Measurements from ENCODE around the gene C11orf86.
"Not testable (repeated sequence)": the region's sequence is repeated elsewhere in the genome, so short reads cannot be mapped to it uniquely, and the experiment has no call there.

C11orf86 gene

GRCh38 chr11:66967670-66968425, 7.3 kb upstream of the C11orf86 start:
- DNase-seq (ENCODE audit: low read depth), result no peak

- DNase-seq (ENCODE audit: low read depth), result no peak
Measured at GRCh38 chr11:66969584-66970225, 5.4 kb upstream of the C11orf86 start.

DNA sequence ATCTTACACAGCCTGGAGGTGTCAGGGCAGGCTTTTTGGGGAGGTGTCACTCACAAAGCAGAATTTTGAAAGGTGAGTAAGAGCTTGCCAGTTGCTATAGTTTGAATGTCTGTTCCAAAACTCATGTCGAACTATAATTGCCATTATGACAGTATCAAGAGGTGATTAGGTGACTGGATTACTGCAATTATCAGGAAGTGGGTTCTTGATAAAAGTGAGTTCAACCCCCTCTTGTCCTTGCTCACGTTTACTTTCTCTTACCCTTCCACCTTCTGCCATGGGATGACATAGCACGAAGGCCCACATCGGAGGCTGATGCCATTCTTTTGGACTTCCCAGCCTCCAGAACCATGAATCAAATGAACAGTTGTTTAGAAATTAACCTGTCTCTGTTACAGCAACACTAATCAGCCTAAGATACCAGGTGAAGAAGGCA, 4.7 kb upstream of the C11orf86 start:
- no peak for DNase-seq (ENCODE audit: low read depth)

DNA sequence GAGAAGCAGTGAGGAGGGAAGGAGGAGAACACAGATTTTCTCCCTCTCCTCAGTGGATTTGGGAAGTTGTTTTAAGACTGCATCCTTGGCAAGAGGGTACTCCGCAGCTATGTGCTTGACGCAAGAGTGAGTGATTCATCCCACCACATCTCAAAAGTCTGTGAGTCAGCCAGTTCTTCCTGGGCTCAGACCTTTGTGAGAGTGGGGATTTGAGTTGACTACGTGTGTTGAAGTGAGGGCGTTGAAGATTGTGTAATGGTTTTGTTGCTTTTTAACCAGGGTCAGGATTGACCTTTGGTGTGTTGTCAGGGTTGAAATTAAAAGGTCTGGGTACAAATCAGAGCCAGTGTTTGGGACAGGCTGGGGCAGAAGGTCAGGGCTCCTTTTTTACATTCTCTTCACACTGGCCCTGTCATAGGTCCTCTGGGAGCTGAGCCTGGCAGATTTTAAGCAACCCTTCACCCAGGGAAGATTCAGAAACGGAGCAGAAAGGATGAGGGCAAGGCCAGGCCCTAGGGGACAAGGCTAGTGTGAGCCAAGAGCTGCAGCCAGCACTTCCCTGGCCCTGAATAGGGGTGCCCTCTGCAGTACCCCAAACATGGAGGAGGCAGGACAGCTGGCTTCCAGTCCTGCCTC, 4.2 kb upstream of the C11orf86 start:
- no peak for DNase-seq (ENCODE audit: low read depth)

GRCh38 chr11:66971488-66971887, 3.6 kb upstream of the C11orf86 start:
- DNase-seq (ENCODE audit: low read depth), result no peak

DNA sequence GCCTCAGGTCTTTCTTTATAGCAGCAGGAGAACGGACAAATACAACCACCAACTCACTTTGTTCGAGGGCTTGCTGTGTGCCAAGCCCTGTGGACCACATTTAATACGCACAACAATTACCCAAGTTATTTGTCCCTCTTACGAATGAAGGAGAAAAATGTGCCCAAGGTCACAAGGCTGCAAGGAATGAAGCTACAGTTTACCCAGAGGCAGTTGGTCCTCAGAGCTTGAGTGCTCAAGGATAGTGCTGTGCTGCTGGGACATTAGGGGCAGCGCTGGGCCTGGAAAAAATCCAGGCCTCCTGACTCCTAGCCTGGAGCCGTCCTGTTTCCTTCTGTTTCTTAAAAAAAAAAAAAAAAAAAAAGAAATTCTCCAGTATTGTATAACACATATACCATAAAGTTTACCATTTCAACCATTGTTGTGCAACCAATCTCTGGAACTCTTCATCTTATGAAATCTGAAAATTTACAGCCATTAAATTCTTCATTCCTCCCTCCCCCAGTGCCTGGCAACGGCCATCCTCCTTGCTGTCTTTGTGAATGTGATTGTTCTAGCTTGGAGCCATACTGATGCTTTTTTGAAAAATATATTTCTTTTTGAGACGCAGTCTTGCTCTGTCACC, 1.0 kb upstream of the C11orf86 start:
- no peak for DNase-seq (ENCODE audit: low read depth)

DNA sequence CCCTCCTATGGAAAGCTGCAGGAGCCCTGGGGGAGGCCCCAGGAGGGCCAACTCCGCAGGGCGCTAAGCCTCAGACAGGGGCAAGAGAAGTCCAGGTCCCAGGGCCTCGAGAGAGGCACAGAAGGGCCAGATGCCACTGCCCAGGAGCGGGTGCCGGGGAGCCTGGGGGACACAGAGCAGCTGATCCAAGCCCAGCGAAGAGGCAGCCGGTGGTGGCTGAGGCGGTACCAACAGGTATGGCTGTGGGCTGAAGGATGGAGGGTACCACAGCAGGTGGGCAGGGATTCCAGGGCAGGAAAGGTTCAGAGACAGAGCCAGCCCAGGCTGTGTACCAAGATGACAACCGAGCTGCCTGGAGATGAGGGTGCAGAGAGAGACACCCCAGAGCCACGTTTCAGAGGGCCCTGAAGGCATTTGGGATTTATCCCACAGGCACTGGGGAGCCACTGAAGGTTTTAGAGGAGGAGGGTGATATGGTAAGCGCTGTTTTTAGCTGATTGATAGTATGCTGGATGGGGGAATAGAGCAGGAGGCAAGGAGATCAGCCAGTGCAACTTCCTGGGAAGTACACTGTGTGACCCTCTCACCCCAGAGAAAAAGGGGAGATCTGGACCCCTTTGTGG, 412 bp downstream of the C11orf86 start:
- no peak for DNase-seq (ENCODE audit: low read depth)

- no peak for DNase-seq (ENCODE audit: low read depth)
Measured at GRCh38 chr11:66976028-66976467, 944 bp downstream of the C11orf86 start.

- no peak for DNase-seq (ENCODE audit: low read depth)
Measured at GRCh38 chr11:66976925-66977324, 1.8 kb downstream of the C11orf86 start.

- no peak for DNase-seq (ENCODE audit: low read depth)
Measured at GRCh38 chr11:66978229-66978628, 3.1 kb downstream of the C11orf86 start.

GRCh38 chr11:66978717-66979116, 3.6 kb downstream of the C11orf86 start:
- DNase-seq (ENCODE audit: low read depth), result no peak

- DNase-seq (ENCODE audit: low read depth), result no peak
Measured at GRCh38 chr11:66979336-66979980, 4.4 kb downstream of the C11orf86 start.

- DNase-seq (ENCODE audit: low read depth), result no peak
Measured at GRCh38 chr11:66981976-66982578, 7.0 kb downstream of the C11orf86 start.

DNA sequence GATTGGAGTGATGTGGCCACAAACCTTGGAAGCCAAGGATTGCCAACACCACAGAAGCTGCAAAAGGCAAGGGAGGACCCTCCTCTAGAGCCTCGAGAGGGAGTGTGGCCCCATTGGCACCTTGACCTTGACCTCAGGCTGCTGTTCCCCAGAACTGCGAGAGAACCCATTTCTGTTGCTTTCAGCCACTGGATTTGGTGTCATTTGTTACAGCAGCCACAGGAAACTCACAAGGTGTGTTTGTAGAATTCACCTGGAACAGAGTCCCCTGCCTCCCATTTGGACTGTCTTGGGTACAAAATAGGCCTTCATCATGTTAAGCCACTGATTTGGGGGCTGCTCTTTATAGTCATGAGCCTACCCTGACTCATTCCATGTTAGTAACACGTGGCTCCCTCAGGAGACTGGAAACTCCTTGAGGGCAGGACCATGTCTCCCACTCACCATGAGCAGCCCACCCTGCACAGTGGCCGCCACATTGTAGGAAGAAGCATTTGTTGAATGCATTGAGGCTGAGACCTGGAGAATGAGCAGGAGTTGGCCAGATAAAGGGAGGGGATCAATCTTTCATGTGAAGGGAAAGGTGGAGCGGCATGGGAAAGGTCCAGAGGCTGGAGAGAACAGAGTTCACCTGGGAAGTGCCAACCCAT, 8.3 kb downstream of the C11orf86 start:
- no peak for DNase-seq (ENCODE audit: low read depth)

GRCh38 chr11:66985508-66986177, 10.5 kb downstream of the C11orf86 start:
- DNase-seq (ENCODE audit: low read depth), result no peak

- DNase-seq (ENCODE audit: low read depth), result no peak
Measured at GRCh38 chr11:66986178-66986545, 11.1 kb downstream of the C11orf86 start.

DNA sequence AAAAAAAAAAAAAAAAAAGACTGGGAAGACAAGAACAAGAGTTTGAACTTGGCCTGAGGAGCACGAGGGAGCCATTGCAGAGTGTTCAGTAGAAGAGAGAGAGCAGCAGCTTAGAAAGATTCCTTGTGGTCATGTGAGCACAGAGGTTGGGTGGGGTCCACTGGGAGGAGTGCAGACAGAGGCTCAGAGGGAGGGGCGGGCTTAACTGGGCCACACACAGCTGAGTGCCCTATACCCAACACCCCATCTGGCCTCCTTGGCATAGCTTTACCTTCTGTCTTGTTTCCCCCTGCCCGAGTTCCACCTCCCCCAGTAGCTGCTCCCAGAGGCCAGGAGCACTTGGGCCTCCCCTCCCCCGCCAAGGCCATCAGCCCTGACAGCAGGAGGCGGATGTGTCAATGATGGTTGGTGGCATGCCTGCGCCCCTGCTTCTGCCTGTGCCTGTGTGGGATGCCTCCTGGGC, 12.1 kb downstream of the C11orf86 start:
- no peak for DNase-seq (ENCODE audit: low read depth)

GRCh38 chr11:66987924-66988637, 13.0 kb downstream of the C11orf86 start:
- no peak for DNase-seq (ENCODE audit: low read depth)

DNA sequence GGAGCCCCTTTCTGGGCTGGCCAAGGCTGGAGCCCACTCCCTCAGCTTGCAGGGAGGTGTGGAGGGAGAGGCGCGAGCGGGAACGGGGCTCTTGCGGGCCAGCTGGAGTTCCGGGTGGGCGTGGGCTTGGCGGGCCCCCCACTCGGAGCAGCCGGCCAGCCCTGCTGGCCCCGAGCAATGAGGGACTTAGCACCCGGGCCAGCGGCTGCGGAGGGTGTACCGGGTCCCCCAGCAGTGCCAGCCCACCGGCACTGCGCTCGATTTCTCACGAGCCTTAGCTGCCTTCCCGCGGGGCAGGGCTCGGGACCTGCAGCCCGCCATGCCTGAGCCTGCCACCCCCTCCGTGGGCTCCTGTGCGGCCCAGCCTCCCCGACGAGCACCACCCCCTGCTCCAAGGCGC, 13.6 kb downstream of the C11orf86 start:
- not testable (repeated sequence) for DNase-seq (ENCODE audit: low read depth)
